ENCODE results near the gene DISP2. TPM values are rescaled to one million over a fixed set of nuclear protein-coding genes. Genes with fewer than 3 reads are reported as not detected.

Gene DISP2
- total RNA-seq, 1 donor from 2014 or later = 5.9 TPM

Other genes with a start within 250 kb of the DISP2 start
- 3.4 TPM for gene BMF, start 249.3 kb upstream of the DISP2 start, total RNA-seq
- 1.3 TPM for gene BUB1B, start 197.2 kb upstream of the DISP2 start, total RNA-seq
- 9.7 TPM for gene PAK6, start 119.2 kb upstream of the DISP2 start, total RNA-seq
- 0.65 TPM for gene ANKRD63, start 75.2 kb upstream of the DISP2 start, total RNA-seq
- gene PLCB2, start 50.3 kb upstream of the DISP2 start, total RNA-seq = 7.7 TPM
- gene INAFM2, start 34.5 kb upstream of the DISP2 start, total RNA-seq = 56.2 TPM
- gene CCDC9B, start 17.3 kb upstream of the DISP2 start, total RNA-seq = 155 TPM
- gene PHGR1, start 7.2 kb upstream of the DISP2 start, total RNA-seq = not detected
- gene KNSTRN, start 24.5 kb downstream of the DISP2 start, total RNA-seq = 7.9 TPM
- 90.8 TPM for gene IVD, start 47.6 kb downstream of the DISP2 start, total RNA-seq
- 16.2 TPM for gene BAHD1, start 82.7 kb downstream of the DISP2 start, total RNA-seq
- 7.5 TPM for gene CHST14, start 112.8 kb downstream of the DISP2 start, total RNA-seq
- gene CCDC32, start 206.8 kb downstream of the DISP2 start, total RNA-seq = 16.5 TPM
- 10.1 TPM for gene RPUSD2, start 211.1 kb downstream of the DISP2 start, total RNA-seq
- 0.51 TPM for gene KNL1, start 236.0 kb downstream of the DISP2 start, total RNA-seq

Data from Right ventricle myocardium superior (tissue), 1 donor.